GM12872 (cell line): ENCODE measurements around the gene FAM200C.

ENCODE experiments used
- CTCF ChIP-seq: IDR thresholded peaks from 3 replicates; pipeline ENCODE4 v1.5.1; 2011; ENCODE audit warnings: low read depth, mild to moderate bottlenecking, low read length, moderate library complexity; ENCODE audit not compliant: insufficient read depth

Gene FAM200C

GRCh38 chr5:160363660-160364395, 36.0 kb downstream of the FAM200C start:
- TF ChIP-seq CTCF = no peak

- no peak for TF ChIP-seq CTCF
Observed at GRCh38 chr5:160363211-160363610, 36.6 kb downstream of the FAM200C start.

- no peak for TF ChIP-seq CTCF
Observed at GRCh38 chr5:160361624-160362228, 38.1 kb downstream of the FAM200C start.

GRCh38 chr5:160360310-160360709, 39.5 kb downstream of the FAM200C start:
- 0 out of 3 replicates have a peak, but pooled peaks have one; percentile 4 for TF ChIP-seq CTCF

- TF ChIP-seq CTCF = no peak
Observed at GRCh38 chr5:160359816-160360215, 40.0 kb downstream of the FAM200C start.

GRCh38 chr5:160359242-160359641, 40.6 kb downstream of the FAM200C start:
- TF ChIP-seq CTCF = no peak

- TF ChIP-seq CTCF = no peak
Observed at GRCh38 chr5:160357861-160358411, 41.9 kb downstream of the FAM200C start.
